Upper lobe of left lung (tissue), 4 donors: ENCODE measurements around the gene RPS27L.

Experiments used
- CTCF ChIP-seq, 6 experiments: fragments of 450-650 bp in 4 of 6; fragments of 200-600 bp in 2 of 6; sonication (generic) in 2 of 6; IDR thresholded peaks; one replicate each; pipeline ENCODE4 v1.5.1; 2016 to 2019; ENCODE audit warnings: antibody characterized with exemption in 6 of 6
- POLR2A ChIP-seq, 4 donors: fragments of 450-650 bp; IDR thresholded peaks; one replicate each; pipeline ENCODE4 v1.5.1; 2016 to 2017; ENCODE audit warnings: antibody characterized with exemption in 4 of 4, mild to moderate bottlenecking in 2 of 4
- POLR2AphosphoS5 ChIP-seq, 2 donors: sonication (generic); formaldehyde crosslinking; IDR thresholded peaks; one replicate each; pipeline ENCODE4 v1.5.1; 2017; ENCODE audit warnings: antibody characterized with exemption in 2 of 2

- TF ChIP-seq POLR2A (IDR thresholded peaks at IDR 0.05) (no peak), CTCF (IDR thresholded peaks at IDR 0.05) (no peak), POLR2AphosphoS5 (IDR thresholded peaks at IDR 0.05) (no peak)
These were observed 30.4 kb upstream of the RPS27L start for GRCh38 chr15:63187589-63188226.
